Stimulated activated CD8-positive, alpha-beta memory T cell treated with anti-CD3 and anti-CD28 coated beads, Interleukin-7, amount 100 ng/mL, for 4 hours (primary cell): ENCODE measurements around the gene DISC1.
"Not testable (repeated sequence)": the region's sequence is repeated elsewhere in the genome, so short reads cannot be mapped to it uniquely, and the experiment has no call there.

ENCODE experiments used
- DNase-seq, 2 donors: peaks; one replicate each; pipeline ENCODE4 v3.0.0-alpha.2; 2020; ENCODE audit warnings: low read depth in 2 of 2

Gene DISC1

DNA sequence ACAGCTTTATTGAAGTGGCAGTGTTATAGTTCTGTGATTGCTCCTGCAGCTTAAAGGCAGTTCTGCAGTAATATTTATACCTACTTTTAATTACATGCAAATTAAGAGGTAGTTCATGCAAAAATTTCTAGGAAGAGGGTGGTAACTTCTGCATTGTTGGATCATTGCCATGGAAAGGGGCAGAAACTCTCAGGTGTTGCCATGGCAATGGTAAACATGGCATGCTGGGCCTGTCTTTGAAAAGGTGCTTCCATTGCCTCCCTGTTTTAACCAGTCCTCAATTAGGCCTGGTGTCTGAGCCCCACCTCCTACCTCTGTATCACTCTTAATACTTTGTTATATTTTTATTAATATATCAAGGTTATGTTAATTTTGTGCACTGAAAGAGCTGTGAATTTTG, 104.7 kb downstream of the DISC1 start:
- no peak for DNase-seq

DNA sequence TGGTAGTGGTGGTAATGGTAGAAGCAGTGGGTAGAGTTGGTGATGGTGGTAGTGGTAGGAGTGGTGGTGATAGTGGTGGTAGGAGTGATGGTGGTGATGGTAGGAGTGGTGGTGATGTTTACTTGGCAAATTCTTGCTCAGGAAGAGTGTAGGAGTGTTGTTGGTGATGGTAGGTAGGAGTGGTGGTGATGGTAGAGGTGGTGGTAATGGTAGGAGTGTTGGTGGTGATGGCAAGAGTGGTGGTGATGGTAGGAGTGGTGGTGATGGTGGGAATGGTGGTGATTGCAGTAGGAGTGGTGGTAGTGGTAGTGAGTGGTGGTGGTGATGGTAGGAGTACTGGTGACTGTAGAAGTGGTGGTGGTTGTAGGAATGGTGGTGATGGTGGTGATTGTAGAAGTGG, 106.5 kb downstream of the DISC1 start:
- no peak for DNase-seq

DNA sequence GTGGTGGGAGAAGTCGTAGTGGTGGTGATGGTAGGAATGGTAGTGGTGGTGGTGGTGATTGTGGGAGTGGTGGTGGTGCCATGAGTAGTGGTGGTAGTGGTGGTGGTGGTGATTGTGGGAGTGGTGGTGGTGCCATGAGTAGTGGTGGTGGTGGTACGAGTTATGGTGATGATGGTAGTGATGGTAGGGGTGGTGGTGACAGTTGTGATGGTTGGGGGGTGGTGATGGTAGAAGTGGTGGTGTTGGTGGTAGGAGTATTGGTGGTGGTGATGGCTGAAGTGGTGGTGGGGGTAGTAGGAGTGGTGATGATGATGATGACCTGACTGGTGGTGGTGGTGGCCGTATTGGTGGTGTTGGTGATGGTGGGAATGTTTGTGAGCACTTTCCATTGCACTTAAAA, 107.1 kb downstream of the DISC1 start:
- no peak for DNase-seq

DNA sequence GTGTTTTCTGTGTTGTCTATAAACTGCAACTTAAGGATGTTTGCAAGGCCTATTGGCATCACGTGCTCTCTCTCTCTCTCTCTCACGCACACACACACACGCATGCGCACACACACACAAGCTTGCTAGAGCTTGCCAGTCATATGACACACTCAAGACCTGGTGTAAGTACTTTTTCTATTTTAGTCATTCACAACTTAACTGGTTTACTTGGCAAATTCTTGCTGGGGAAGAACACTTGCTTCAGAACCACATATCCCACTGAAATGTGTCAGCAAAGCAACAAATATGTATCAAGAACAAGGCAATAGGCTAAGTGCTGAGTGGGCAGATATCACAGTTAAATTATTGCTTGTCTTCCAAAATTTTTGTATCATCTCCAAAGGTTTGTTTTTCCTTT, 107.8 kb downstream of the DISC1 start:
- no peak for DNase-seq

DNA sequence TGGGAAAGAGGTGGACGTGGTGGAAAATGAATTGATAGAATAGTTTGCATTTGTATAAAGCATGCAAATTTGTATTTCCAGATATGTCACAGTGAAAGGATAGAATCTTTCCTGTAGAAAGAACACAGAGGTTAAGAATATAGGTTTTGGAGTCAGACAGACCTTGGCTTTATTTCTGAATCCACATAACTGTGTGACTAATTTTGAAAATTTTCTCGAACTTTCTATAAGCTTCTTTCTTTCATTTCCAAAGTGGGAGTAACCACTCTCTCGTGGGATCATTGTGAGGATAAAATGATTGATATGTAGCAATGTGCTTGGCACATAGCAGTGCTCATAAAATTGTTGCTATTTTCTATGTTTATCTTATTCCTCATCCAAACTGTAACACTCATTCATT, 108.8 kb downstream of the DISC1 start:
- no peak for DNase-seq

DNA sequence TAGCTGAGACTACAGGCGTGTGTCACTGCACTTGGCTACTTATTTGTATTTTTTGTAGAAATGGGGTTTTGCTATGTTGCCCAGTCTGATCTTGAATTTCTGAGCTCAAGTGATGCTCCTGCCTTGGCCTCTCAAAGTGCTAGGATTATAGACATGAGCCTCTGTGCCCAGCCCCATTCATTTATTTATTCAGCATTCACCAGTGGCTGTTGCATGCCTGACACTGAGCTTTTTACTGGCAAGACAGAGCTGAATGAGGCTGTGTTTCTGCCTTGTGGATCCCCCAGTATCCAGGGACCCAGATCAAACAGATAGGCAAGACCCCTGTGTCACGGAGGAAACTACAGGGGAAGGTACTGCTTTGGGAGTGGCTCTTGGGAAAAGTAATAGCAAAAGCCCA, 109.4 kb downstream of the DISC1 start:
- DNase-seq = no peak

DNA sequence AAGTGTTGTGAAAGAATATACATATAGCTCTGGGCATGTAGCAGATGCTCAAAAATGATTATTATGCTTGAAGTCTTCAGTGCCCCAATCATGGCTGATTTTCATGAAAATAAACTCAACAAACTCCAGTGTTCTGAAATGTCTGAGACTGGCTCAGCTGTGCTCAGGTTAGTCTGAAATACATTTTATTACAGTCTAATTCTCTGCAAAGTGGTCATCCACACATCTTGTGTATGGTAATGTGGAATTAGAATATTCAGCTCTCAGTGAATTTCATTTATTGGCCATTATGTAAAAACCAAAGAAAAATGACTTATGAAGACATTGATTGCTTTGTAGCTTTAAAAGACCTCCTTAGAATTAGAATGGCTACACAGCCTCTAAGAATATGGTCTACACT, 109.9 kb downstream of the DISC1 start:
- DNase-seq = no peak

DNA sequence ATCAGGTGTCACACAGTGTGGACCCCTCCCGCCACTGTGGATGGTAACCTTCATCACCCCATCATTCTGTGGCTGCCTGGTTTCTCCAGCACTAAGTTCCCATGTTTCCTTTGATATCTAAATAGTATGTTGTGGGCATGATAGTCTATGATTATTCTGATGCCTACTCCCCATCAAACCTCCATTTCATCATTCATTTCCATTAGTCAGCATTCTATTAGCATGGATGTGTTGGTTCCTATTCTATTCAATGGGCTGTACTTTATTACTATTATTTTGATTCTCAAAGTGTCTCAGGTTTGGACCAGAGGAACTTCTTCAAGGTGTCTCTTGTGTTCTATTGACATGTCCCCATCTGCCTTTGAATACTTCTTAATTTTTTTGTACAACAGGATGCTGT, 112.0 kb downstream of the DISC1 start:
- no peak for DNase-seq

DNA sequence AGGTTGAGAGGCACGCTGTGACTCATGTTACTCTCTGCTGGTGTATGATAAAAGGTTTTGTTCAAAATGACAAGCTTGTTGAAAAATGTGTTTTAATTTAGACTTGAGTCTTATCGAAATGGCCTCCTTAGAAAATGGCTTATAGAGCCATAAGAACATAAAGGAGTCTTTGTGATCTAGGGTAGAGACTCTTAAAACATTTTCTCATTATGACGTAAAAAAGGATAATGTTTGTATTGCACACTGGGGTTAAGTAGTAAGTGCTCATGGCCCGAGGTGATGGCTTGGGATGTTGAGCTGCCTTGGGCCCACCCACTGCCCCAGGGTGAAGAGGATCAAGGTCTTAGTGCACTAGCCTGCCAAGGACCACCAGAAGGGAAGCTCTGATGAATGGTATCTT, 117.4 kb downstream of the DISC1 start:
- DNase-seq = no peak

DNA sequence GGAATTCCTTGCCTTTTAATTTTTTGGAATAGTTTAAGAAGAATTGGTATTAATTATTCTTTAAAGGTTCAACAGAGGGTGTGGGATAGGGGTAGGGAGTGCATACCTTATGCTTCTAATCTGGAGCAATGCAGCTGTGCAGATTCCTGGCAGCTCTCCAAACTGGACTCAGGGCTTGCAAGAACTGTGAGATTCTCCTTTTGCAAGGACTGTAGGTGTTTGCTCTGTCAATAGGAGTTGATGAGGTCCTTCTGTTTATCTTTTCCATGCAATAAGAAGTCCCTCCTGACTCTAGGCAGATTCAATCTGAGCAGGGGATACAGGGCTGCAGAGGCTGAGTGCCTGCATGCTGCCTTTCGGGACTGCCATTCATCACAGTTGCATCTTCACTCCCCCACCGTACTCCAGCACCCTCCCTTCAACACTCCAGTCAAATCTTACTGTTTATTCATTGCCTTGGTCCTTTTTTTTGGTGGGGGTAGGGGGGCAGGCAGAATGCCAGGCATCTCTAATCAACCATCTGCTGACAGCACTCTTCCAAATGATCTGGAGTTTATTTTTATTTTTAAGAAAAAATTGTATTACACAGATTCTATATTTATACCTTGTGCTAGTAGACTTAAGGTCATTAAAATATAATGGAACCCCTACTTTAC, 122.3 kb downstream of the DISC1 start:
- no peak for DNase-seq

DNA sequence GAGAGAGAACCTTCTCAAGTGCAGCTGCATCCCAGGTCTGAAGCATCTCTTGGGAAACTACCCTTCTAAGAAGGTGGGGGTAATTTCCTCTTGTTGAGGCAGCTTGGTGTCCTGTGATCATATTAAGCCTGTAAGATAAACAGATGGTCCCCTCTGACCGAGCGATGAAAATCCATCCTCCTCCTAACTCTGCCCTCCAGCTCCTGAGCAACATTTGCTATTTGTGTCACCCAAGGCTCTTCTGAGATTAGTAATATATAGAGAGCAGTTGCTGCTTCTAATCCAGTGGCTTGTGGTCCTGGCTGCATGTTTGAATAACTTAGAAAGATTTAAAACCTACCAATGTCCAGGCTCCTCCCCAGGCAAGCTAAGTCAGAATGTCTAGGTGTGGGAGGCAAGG, 123.7 kb downstream of the DISC1 start:
- no peak for DNase-seq

DNA sequence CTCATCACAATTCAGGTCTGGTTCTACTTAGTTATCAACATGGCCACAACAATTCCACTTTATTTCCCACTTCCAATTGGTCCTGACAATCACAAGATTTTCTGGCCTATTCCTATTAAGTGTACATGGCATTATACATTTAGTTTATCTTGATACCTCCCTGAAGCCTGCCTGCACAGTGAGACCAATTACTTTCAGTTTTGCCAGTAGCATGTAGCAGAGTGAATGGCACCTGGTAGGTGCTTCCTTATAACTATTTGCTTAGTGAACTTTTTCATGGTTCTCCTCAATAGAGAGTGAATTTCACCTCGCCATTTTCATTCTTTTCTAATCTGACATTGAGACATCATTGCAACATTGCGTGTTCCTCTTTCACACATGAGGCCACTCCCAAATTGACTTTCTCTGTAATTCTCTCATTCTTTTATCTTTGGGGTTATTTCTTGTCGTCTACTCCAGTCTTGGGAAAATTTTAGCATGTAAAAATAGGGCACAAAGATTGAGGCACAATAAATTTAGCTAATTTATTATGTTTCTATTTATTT, 124.3 kb downstream of the DISC1 start:
- DNase-seq = no peak

DNA sequence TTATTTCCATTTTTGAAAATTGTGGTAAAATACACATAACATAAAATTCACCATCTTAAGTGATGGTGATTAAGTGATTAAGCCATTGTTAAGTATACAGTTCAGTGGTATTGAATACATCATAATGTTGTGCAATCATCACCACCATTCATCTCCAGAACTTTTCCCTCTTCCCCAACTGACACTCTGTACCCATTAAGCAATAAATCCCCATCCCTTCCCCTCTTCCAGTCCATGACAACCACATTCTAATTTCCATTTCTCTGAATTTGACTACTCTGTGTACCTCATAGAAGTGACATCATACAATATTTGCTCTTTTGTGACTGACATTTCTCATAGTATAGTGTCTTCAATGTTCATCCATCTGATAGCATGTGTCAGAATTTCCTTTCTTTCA, 124.8 kb downstream of the DISC1 start:
- DNase-seq = no peak

DNA sequence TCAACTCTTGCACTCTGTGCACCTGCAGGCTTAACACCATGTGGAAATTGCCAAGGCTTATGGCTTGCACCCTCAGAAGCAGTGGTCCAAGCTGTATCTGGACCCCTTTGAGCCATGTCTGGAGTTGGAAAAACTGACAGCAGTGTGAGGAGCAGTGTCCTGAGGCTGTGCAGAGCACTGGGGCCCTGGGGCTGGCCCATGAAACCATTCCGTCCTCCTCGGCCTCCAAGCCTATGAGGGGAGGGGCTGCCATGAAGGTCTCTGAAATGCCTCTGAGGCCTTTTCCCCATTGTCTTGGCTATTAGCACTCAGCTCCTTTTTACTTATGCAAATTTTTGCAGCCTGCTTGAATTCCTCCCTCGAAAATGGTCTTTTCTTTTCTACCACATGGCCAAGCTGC, 126.7 kb downstream of the DISC1 start:
- no peak for DNase-seq

DNA sequence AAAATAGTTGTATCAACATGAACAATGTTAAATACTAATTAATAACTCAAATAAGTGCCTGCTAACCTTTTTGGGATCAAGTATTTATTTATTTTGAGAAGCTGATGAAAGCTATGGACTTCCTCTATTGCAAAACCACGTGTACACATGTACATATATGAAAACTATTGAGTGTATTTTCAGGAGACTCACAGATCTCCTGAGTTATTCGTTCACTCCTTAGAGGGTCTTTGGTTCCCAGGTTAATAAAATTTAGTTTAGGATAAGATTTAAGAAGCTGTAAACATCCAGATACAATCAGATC, 130.5 kb downstream of the DISC1 start:
- no peak for DNase-seq

DNA sequence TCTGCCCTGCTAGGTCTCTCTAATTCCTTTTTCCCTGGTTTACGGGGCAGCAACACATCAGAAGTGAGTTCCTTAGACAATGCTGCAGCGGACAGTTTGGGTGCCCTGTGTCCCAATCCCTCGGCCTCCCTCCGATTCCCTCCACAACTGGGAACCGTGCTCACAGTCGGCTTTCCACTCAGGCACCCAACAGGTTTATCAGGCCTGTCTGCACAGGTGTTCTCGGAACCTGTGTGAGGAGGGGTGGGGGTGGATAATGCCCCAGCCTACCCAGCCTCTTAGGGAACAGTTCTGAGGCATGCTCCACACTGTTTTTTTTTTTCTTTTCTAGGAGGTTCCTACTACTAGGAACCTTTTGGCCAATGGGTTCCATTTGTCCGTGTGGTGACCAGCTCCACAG, 131.2 kb downstream of the DISC1 start:
- no peak for DNase-seq

DNA sequence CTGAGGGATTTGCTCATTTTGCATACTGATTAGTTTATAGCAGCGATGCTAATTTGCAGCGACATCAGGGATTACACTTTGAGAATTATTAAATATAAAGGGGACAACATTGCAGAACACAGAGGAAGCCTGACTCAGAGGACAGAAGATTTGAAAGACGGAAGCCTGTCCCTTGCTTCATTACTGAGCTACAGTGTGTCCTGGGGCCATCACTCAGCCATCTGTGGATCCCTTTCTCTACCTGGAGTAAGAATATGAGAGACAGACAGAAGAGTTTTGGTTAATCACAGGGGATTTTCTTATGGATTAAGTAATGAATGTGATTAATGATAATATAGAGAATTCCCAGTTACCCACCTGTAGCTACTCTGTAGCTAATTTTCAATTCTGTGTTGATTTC, 134.7 kb downstream of the DISC1 start:
- DNase-seq = no peak

DNA sequence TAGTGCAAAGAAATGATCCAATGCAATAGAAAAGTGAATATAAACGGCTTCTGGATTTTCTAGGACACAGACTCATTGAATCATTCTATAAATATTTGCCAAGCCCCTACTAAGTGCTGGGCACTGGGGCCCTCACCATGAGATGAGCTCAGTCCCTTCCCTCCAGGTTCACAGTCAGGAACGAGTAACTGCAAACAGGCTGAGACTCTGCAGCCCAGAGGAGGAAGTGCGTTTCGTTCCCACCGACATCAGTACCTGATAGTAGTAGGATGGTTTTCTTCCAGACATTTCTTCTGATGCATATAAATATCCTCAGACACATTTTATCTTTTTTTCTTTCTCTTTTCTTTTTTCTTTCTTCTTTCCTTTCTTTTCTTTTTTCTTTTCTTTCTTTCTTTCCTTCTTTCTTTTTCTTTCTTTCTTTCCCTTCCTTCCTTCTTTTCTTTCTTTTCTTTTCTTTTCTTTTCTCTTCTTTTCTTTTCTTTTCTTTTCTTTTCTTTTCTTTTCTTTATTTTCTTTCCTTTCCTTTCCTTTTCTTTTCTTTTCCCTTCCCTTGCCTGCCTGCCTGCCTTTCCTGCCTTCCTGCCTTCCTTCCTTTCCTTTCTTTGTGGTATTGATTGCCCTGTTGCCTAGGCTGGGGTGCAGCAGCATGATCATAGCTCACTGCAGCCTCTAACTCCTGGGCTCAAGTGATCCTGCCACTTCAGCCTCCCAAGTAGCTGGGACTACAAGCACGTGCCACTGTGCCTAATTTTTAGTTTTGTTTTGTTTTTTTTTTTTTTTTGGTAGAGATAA, 135.4 kb downstream of the DISC1 start:
- no peak for DNase-seq

DNA sequence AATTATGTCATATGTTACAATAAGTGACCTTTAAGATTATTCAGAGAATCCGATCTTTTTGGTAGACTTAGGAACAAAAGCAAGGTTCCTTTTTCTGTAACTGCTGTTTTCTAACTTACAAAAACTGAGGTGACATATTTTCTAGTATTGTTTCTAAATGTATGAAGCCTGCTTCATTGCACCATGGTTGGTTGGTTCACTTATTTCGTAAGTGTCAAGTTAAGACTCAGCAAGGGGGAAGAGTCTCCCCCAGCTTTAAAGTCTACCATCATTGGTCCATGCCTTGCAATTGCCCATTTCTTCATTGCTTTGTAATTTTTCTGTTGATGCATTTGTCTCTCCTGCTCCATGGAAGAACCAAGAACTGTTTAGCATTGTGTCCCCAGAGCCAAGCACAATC, 136.9 kb downstream of the DISC1 start:
- DNase-seq = no peak

DNA sequence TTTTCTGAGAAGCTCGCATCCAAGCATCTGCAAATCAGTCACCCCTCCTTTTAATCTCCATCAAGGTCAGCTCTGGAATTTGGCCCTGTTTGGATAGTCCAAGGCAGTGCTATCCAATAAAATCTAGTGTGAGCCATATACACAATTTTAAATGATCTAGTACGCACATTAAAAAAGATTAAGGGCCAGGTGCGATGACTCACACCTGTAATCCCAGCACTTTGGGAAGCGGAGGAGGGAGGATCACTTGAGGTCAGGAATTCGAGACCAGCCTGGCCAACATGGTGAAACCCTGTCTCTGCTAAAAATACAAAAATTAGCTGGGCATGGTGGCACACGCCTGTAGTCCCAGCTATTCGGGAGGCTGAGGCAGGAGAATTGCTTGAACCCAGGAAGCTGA, 139.2 kb downstream of the DISC1 start:
- not testable (repeated sequence) for DNase-seq

DNA sequence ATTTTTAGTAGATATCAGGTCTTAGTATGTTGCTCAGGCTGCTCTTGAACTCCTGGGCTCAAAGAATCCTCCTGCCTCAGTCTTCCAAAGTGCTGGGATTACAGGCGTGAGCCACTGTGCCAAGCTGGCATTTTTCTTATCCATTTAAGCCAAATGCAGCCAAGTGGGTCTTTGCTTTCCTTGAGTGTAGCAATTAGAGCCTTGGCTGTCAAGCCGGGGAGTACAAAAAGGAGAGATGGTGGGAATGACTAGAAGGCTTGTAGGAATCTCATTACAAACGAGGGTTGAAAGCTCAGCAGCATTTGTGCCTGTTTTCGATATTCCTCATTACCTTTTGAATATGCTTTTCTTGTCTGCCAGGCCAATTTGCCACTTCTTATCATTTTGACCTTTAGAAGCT, 140.9 kb downstream of the DISC1 start:
- no peak for DNase-seq

DNA sequence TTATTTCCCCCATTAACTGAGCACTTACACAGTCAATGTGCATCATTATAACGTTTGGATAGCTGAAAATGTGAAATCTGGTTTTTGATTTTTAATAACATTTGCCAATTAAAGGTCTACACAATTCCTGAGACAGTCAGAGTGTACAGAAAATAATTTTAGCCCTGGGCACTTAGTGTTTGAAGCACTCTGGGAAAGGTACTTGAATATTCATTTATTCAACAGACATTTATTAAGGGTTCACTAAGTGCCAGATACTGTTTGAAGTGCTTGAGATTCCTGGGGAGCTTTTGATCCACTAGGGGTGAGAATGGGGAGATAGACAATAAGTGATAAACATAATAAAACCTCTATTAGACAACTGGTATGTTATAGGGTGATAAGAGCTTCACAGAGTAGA, 141.8 kb downstream of the DISC1 start:
- no peak for DNase-seq

DNA sequence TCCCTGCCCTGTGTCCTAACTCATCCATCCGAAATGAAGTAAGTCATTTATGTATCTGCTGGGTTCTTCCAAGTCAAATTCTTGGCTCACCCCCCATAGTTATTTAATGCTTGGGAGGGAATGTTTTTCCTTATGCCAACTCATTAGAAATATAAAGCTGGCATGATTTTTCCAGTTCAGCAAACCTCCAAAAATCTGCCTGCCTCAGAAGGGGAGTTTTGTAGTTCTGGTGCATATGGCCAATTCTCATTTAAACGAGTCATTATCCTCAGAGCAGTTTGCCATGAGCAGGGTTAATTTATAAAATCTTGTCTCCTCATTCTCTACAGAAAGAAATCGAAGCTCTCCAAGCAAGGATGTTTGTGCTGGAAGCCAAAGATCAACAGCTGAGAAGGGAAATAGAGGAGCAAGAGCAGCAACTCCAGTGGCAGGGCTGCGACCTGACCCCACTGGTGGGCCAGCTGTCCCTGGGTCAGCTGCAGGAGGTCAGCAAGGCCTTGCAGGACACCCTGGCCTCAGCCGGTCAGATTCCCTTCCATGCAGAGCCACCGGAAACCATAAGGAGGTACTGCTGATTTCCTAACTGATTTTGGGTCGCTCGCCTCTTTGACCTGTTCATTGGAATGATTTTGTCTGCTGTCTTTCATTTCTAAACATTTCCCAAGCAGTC, 144.1 kb downstream of the DISC1 start:
- DNase-seq = no peak
